ENCODE measurements around the gene GABPB2.

The GABPB2 gene

DNA sequence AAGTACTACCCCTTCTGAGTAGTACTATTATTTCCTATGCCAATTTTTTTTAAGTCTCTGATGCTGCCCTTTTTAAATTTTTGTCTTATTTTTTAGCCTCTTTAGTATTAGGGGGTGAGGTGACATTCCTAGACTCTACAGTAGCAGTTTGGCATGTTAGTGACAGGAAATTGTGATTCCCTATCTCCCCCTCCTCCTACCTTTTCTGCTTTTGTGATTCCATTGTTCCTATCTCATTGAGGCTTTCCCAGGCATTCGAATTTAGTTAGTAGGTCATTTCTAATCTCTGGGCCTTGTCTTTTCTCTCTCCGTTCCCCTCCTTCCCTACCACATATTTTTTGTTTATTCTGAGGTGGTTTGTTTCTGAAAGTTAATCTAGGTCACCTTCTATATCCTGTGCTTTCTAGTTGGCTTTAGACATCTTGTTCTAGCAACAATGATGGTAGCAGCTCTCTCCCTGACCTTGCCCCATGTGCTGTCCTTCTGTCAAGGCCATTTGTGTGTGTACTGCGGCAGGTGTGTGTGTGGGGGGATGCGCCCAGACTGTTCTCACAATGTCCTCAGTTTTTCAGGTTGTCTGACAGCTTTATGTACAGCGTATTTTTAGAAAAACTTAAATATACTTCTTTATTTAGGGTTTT, 54.3 kb downstream of the GABPB2 start:
- H3K9me3 ChIP-seq (ENCODE audit: insufficient read depth, low read length) = no peaks in the 10 kb centered on the region
- H3K27me3 ChIP-seq (ENCODE audit: insufficient read depth, insufficient read length) = no peaks in the 10 kb centered on the region
- no peaks in the 10 kb centered on the region for H3K36me3 ChIP-seq (ENCODE audit: insufficient read depth, insufficient read length, low read length)
- H3K4me3 ChIP-seq (ENCODE audit: insufficient read length, low read depth) = no peak overlapping the region
- DNase-seq (ENCODE audit: low read depth, low spot score) = no peak
- no peak for TF ChIP-seq ZNF274 (IDR thresholded peaks at IDR 0.05; ENCODE audit: low read depth, low read length)
- no peak for TF ChIP-seq YY1 (IDR thresholded peaks at IDR 0.05; ENCODE audit: insufficient read depth, insufficient read length)
- no peak for TF ChIP-seq SUZ12 (IDR thresholded peaks at IDR 0.05; ENCODE audit: extremely low read depth, insufficient read depth, insufficient read length)
- no peak overlapping the region for H3K9ac ChIP-seq (ENCODE audit: insufficient read length, low read depth)
- peaks cover 5% of the 10 kb centered on the region for H3K4me1 ChIP-seq (ENCODE audit: insufficient read depth, insufficient read length)

DNA sequence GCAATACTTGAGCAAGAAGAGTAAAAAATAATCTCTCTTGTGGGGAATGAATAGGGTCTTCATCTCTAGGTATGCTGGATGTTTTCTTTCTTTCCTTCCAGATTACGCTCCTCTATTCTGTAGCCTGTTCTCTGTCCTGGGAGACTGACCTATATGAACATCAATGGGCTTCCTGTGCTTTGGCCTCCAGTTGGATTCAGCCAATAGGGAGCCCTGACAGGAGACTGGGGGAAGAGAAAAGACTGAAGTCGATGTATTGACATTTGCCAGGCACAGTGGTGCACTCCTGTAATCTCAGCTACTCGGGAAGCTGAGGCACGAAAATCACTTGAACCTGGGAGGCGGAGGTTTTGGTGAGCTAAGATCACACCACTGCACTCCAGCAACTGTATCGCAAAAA, 58.2 kb downstream of the GABPB2 start:
- H3K9ac ChIP-seq (ENCODE audit: insufficient read length, low read depth) = no peak overlapping the region
- peaks cover 21% of the 10 kb centered on the region for H3K4me1 ChIP-seq (ENCODE audit: insufficient read depth, insufficient read length)
- H3K36me3 ChIP-seq (ENCODE audit: insufficient read depth, insufficient read length, low read length) = peaks cover 4% of the 10 kb centered on the region
- TF ChIP-seq ZNF274 (IDR thresholded peaks at IDR 0.05; ENCODE audit: low read depth, low read length) (no peak), SUZ12 (IDR thresholded peaks at IDR 0.05; ENCODE audit: extremely low read depth, insufficient read depth, insufficient read length) (no peak), YY1 (IDR thresholded peaks at IDR 0.05; ENCODE audit: insufficient read depth, insufficient read length) (no peak)
- H3K4me3 ChIP-seq (ENCODE audit: insufficient read length, low read depth) = no peak overlapping the region
- H3K27me3 ChIP-seq (ENCODE audit: insufficient read depth, insufficient read length) = no peaks in the 10 kb centered on the region
- DNase-seq (ENCODE audit: low read depth, low spot score) = no peak
- H3K9me3 ChIP-seq (ENCODE audit: insufficient read depth, low read length) = no peaks in the 10 kb centered on the region

DNA sequence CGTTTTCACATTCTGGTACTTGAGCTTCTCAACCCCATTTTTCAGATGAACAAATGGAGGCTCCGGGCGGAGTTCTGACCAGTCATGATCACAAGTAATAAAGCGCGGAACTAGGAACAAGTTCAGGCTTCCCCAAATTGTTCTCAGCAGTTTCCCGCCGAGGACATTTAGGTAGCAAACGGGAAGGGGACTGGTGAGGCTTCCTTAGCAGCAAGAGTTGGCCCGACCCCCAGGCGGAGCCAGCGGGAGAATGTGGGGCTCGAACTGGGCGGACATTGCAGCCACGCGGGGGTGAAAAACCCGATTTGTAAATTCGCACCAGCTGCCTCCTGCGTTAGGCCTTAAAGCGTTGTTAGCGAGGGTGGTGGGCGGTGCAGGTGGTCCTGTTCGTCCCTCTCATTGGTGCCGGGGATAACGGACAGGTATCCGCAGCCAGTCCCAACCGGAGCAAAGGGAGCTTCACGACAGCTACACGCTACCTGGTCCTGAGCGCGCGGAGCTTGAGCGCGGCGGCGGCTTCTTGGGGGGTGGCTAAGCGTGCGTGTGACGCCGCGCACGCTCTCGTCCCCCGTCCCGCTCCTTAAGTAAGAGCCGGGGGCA, 60.5 kb downstream of the GABPB2 start:
- TF ChIP-seq ZNF274 (IDR thresholded peaks at IDR 0.05; ENCODE audit: low read depth, low read length) = no peak
- no peak for TF ChIP-seq SUZ12 (IDR thresholded peaks at IDR 0.05; ENCODE audit: extremely low read depth, insufficient read depth, insufficient read length)
- no peak for TF ChIP-seq YY1 (IDR thresholded peaks at IDR 0.05; ENCODE audit: insufficient read depth, insufficient read length)
- Histone ChIP-seq H3K36me3 (ENCODE audit: insufficient read depth, insufficient read length, low read length) (peaks cover 26% of the 10 kb centered on the region), H3K4me1 (ENCODE audit: insufficient read depth, insufficient read length) (peaks cover 18% of the 10 kb centered on the region), H3K9me3 (ENCODE audit: insufficient read depth, low read length) (no peaks in the 10 kb centered on the region), H3K27me3 (ENCODE audit: insufficient read depth, insufficient read length) (no peaks in the 10 kb centered on the region), H3K9ac (ENCODE audit: insufficient read length, low read depth) (peak overlapping the region; percentile 80), H3K4me3 (ENCODE audit: insufficient read length, low read depth) (peak overlapping the region; percentile 44)
- peak; percentile 98 for DNase-seq (ENCODE audit: low read depth, low spot score)

DNA sequence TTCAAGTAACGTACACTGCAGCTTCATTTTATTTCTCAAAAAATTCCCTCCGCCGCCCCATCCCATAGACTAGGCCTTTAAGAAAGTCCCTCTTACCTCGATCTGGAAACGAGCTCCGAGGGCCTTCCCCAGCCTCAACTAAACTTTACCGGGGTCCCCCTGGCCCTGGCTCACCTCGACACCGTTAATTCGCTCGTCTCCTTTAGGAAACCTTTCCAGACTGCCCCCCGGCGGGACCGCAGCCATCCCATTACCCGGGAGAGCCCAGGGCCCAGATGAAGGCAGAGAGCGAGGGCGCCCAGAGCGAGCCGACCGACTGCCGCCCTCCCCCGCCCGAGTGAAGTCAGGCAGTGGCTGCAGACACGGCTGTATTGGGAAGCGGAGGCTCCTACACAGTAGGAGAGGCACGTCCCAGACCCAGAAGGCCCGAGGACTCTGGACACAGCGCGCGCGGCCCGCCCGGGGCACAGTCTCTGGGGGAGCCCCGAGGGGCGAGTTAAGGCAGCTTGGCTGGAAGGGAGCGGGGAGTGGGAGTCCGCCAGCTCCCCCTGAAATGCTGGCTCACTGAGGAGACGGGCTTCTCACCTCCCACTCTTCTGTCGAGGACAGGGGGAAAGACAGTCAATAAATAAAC, 61.3 kb downstream of the GABPB2 start:
- Histone ChIP-seq H3K4me3 (ENCODE audit: insufficient read length, low read depth) (peak overlapping the region; percentile 44), H3K9me3 (ENCODE audit: insufficient read depth, low read length) (no peaks in the 10 kb centered on the region), H3K27me3 (ENCODE audit: insufficient read depth, insufficient read length) (no peaks in the 10 kb centered on the region), H3K4me1 (ENCODE audit: insufficient read depth, insufficient read length) (peaks cover 18% of the 10 kb centered on the region), H3K9ac (ENCODE audit: insufficient read length, low read depth) (peak overlapping the region; percentile 80), H3K36me3 (ENCODE audit: insufficient read depth, insufficient read length, low read length) (peaks cover 33% of the 10 kb centered on the region)
- TF ChIP-seq SUZ12 (IDR thresholded peaks at IDR 0.05; ENCODE audit: extremely low read depth, insufficient read depth, insufficient read length) (no peak), YY1 (IDR thresholded peaks at IDR 0.05; ENCODE audit: insufficient read depth, insufficient read length) (no peak), ZNF274 (IDR thresholded peaks at IDR 0.05; ENCODE audit: low read depth, low read length) (no peak)
- DNase-seq (ENCODE audit: low read depth, low spot score) = no peak

DNA sequence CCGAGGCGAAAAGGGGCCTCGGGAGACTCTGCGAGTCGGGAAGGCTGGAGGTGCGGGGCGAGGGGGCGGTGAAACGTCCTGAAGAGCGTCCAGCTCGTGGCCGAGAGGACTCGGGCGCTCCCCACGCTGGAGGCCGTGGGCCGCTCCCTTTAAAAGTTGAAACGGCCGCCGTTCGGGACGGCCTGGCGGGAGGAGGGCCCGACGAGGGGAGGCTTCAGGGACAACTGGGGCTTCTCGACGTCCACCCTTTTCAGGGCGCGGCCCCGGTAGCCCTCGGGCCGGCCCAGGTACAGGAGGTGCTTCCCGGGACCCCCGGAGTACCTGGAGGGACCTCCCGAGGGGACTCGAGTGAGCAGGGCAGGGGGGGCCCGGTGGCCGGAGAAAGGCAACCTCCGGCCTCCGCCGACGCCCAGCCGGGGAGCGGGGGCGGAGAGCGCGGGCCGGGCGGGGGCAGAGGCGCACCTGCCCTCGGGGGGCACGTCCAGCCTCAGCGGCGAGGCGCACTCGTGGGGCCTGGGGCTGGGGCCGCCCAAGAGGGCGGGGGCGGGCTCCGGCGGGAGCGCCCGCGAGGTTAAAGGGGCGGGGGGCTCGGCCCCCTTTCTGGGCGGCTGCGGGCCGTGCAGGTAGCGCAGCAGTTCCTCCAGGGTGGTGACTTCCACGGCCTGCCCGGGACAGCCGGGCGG, 61.9 kb downstream of the GABPB2 start:
- peaks cover 19% of the 10 kb centered on the region for H3K4me1 ChIP-seq (ENCODE audit: insufficient read depth, insufficient read length)
- DNase-seq (ENCODE audit: low read depth, low spot score) = no peak
- H3K9me3 ChIP-seq (ENCODE audit: insufficient read depth, low read length) = no peaks in the 10 kb centered on the region
- no peak for TF ChIP-seq SUZ12 (IDR thresholded peaks at IDR 0.05; ENCODE audit: extremely low read depth, insufficient read depth, insufficient read length)
- no peak for TF ChIP-seq ZNF274 (IDR thresholded peaks at IDR 0.05; ENCODE audit: low read depth, low read length)
- no peak for TF ChIP-seq YY1 (IDR thresholded peaks at IDR 0.05; ENCODE audit: insufficient read depth, insufficient read length)
- peaks cover 36% of the 10 kb centered on the region for H3K36me3 ChIP-seq (ENCODE audit: insufficient read depth, insufficient read length, low read length)
- H3K9ac ChIP-seq (ENCODE audit: insufficient read length, low read depth) = peak overlapping the region; percentile 80
- H3K27me3 ChIP-seq (ENCODE audit: insufficient read depth, insufficient read length) = no peaks in the 10 kb centered on the region
- no peak overlapping the region for H3K4me3 ChIP-seq (ENCODE audit: insufficient read length, low read depth)

DNA sequence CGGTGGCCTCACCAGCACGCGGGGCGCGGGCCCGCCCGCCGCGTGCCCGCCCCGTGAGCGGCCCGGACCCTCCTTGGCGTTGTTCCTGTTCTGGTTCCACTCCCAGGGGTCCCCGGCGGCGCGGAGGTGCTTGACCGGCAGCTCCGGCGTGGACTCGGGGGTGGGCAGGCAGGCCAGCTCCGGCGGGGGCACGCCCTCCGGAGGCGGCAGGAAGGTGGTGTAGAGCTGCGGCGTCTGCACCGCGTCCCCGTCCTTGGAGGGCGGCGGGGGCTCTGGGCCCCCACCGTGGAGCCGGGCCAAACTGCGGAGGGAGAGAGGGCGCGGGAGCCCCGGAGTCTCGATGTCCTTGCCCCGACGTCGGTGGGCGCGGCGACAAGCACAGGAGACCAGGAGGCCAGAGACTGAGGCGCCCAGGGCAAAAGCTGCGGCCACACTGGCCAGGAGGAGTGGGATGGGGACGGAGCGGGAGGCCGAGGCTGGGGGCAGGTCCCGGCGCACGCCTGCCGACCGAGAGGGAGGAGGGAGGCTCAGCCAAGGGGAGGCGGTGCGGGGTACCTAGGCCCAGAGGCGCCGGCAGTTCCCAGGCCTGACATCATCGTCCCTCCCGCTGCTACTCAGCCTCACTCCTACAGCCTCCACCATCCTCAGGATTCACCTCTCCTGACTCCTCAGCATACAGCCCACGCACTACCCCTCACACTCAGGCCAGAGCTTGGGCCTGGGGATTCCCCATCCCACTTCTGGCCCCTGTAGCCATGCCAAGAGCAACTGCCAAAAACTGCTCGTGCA, 62.7 kb downstream of the GABPB2 start:
- TF ChIP-seq ZNF274 (IDR thresholded peaks at IDR 0.05; ENCODE audit: low read depth, low read length) (no peak), YY1 (IDR thresholded peaks at IDR 0.05; ENCODE audit: insufficient read depth, insufficient read length) (no peak), SUZ12 (IDR thresholded peaks at IDR 0.05; ENCODE audit: extremely low read depth, insufficient read depth, insufficient read length) (no peak)
- Histone ChIP-seq H3K27me3 (ENCODE audit: insufficient read depth, insufficient read length) (no peaks in the 10 kb centered on the region), H3K4me3 (ENCODE audit: insufficient read length, low read depth) (no peak overlapping the region)

More for the DNA sequence above, 62.7 kb downstream of the GABPB2 start:
- DNase-seq (ENCODE audit: low read depth, low spot score) = no peak
- Histone ChIP-seq H3K9ac (ENCODE audit: insufficient read length, low read depth) (peak overlapping the region; percentile 50), H3K4me1 (ENCODE audit: insufficient read depth, insufficient read length) (peaks cover 25% of the 10 kb centered on the region), H3K36me3 (ENCODE audit: insufficient read depth, insufficient read length, low read length) (peaks cover 42% of the 10 kb centered on the region), H3K9me3 (ENCODE audit: insufficient read depth, low read length) (no peaks in the 10 kb centered on the region)

All from NT2/D1 (cell line).